Keratinocyte (primary cell): ENCODE data around the gene LMAN2L. TPM values are rescaled to one million over a fixed set of nuclear protein-coding genes. Genes with fewer than 3 reads are reported as not detected.

ENCODE experiments used
- DNase-seq: peaks from one replicate; pipeline ENCODE4 v3.0.0-alpha.2; 2011; ENCODE audit warnings: low read depth, missing footprints, low spot score
- FAIRE-seq: peaks from 2 replicates; lab custom pipeline; 2011; peaks lifted over from hg19 to GRCh38; lab: Jason Lieb, UNC
- H2AFZ ChIP-seq: 2 replicates; pipeline ENCODE4 v1.6.0; 2012; ENCODE audit warnings: low read length, control low read depth, inconsistent platforms; ENCODE audit not compliant: control insufficient read depth
- H3K27ac ChIP-seq: 2 replicates; pipeline ENCODE4 v1.5.1; 2011; ENCODE audit warnings: low read length; ENCODE audit not compliant: control insufficient read depth, insufficient read depth
- H3K27me3 ChIP-seq: 3 replicates; pipeline ENCODE4 v1.6.0; 2011; ENCODE audit warnings: low read length; ENCODE audit not compliant: control insufficient read depth, insufficient read depth; ENCODE audit errors: extremely low read depth
- H3K36me3 ChIP-seq, 2 experiments: 2 replicates in 1 of 2; 3 replicates in 1 of 2; pipeline ENCODE4 v1.5.1; 2011; ENCODE audit warnings: low read length in 2 of 2, mild to moderate bottlenecking in 1 of 2; ENCODE audit not compliant: control insufficient read depth in 2 of 2, insufficient read depth in 2 of 2; ENCODE audit errors: extremely low read depth in 1 of 2
- H3K4me1 ChIP-seq: 3 replicates; pipeline ENCODE4 v1.5.1; 2011; ENCODE audit warnings: low read length; ENCODE audit not compliant: control insufficient read depth, insufficient read depth; ENCODE audit errors: extremely low read depth
- H3K4me2 ChIP-seq: 3 replicates; pipeline ENCODE4 v1.6.0; 2011; ENCODE audit warnings: low read depth, low read length; ENCODE audit not compliant: control insufficient read depth, insufficient read depth; ENCODE audit errors: extremely low read depth
- H3K4me3 ChIP-seq, 3 experiments: fragments of 200-600 bp in 1 of 3; sonication (generic) in 1 of 3; 2 replicates in 2 of 3; 3 replicates in 1 of 3; pipeline ENCODE4 v1.5.1; 2011 to 2016; ENCODE audit warnings: low read length in 3 of 3, mild to moderate bottlenecking in 3 of 3, control low read depth in 2 of 3, inconsistent platforms in 1 of 3, low read depth in 1 of 3, mixed read lengths in 1 of 3, mixed run types in 1 of 3, moderate library complexity in 1 of 3; ENCODE audit not compliant: control insufficient read depth in 2 of 3, insufficient read depth in 2 of 3; ENCODE audit errors: extremely low read depth in 1 of 3
- H3K79me2 ChIP-seq: 2 replicates; pipeline ENCODE4 v1.6.0; 2012; ENCODE audit warnings: low read length; ENCODE audit not compliant: control insufficient read depth, insufficient read depth
- H3K9ac ChIP-seq: 3 replicates; pipeline ENCODE4 v1.6.0; 2011; ENCODE audit warnings: low read length; ENCODE audit not compliant: control insufficient read depth, insufficient read depth; ENCODE audit errors: extremely low read depth
- H3K9me1 ChIP-seq: 3 replicates; pipeline ENCODE4 v1.6.0; 2011; ENCODE audit warnings: low read length; ENCODE audit not compliant: control insufficient read depth, insufficient read depth; ENCODE audit errors: extremely low read depth
- H3K9me3 ChIP-seq: 2 replicates; pipeline ENCODE4 v1.5.1; 2012; ENCODE audit warnings: low read depth, low read length; ENCODE audit not compliant: control insufficient read depth
- H4K20me1 ChIP-seq: 3 replicates; pipeline ENCODE4 v1.6.0; 2011; ENCODE audit warnings: low read length; ENCODE audit not compliant: control insufficient read depth, insufficient read depth; ENCODE audit errors: extremely low read depth
- CTCF ChIP-seq, 3 experiments: IDR thresholded peaks in 1 of 3; conservative IDR thresholded peaks in 1 of 3; optimal IDR thresholded peaks in 1 of 3; 2 replicates in 2 of 3; 3 replicates in 1 of 3; pipeline versions ENCODE3 to v1.5.1; 2011; ENCODE audit warnings: low read length in 3 of 3, mild to moderate bottlenecking in 3 of 3, moderate library complexity in 2 of 3, control low read depth in 1 of 3, inconsistent platforms in 1 of 3; ENCODE audit not compliant: insufficient read depth in 2 of 3; ENCODE audit errors: extremely low read depth in 1 of 3
- EZH2 ChIP-seq: IDR thresholded peaks from one replicate; pipeline ENCODE4 v1.6.1; 2012; ENCODE audit warnings: inconsistent platforms, mild to moderate bottlenecking, low read length, moderate library complexity
- dilution Hi-C: fragments of 300-500 bp; cut with MboI; formaldehyde crosslinking; loops from one replicate; pipeline ENCODE4 v1.7.0; 2020; ENCODE audit warnings: low sequenced_read_pairs; ENCODE audit not compliant: extremely low pct_ligation_motif_present
- polyA plus RNA-seq, 5 experiments: library from polyadenylated mRNA; depleted of rRNA in 3 of 5; stranded (reverse) in 3 of 5; stranded (forward) in 1 of 5; unstranded in 1 of 5; fragments of >200 nt; gene quantifications; 1 replicate in 1 of 5; 2 replicates in 3 of 5; 3 replicates in 1 of 5; pipeline versions ENCODE4 v1.2.1 to v1.2.3, GENCODE V29; 2011 to 2012; ENCODE audit warnings: missing spikeins in 2 of 5, low read depth in 1 of 5, low replicate concordance in 1 of 5

The LMAN2L gene
- polyA plus RNA-seq, 1 donor (not counting 4 experiments of a cell fraction or from before 2014, with no cell fraction given): 20.7 TPM

- FAIRE-seq: no peak
Observed at GRCh38 chr2:96692094-96692971, 47.5 kb downstream of the LMAN2L start.

DNA sequence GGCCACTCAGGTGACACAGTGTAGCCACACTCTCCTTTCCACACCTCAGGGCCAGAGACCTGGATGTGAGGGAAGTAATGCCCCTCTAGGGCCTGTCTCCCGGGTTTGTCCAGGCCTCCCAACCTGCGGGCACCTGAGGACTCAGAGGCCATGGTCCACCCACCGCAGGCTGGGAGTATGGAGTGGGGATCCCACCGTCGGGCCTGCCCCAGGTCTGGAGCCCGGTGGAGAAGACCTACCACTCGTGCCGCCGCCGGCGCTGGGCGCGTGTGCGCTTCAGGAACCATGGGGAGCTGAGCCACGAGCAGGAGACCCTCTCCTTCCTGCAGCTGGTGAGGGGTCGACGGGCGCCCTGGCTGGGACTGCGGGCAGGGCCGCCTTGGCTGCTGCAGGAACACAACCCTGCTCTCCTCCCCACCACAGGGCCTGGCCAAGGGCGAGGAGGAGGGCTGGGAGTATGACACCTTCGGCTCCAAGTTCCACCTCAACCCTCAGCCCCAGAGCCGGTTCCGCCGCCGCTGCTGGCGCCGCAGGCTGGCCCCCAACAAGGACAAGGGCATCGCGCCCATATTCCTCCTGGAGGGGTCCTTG, 48.7 kb downstream of the LMAN2L start:
- Histone ChIP-seq H3K27ac (no peak overlapping the region), H3K4me2 (no peak overlapping the region), H3K9me1 (no peaks in the 10 kb centered on the region), H4K20me1 (no peaks in the 10 kb centered on the region), H3K9ac (no peak overlapping the region), H3K36me3 (no peaks in the 10 kb centered on the region), H3K79me2 (no peaks in the 10 kb centered on the region), H2AFZ (no peak overlapping the region), H3K27me3 (peaks cover 3% of the 10 kb centered on the region), H3K4me3 (no peak overlapping the region), H3K4me1 (no peaks in the 10 kb centered on the region), H3K9me3 (no peaks in the 10 kb centered on the region)
- no peak for DNase-seq
- dilution Hi-C loops: no loop called here
- no peak for TF ChIP-seq EZH2
- FAIRE-seq: no peak

More at GRCh38 chr2:96692094-96692971, 47.5 kb downstream of the LMAN2L start:
- no peak for DNase-seq
- no peaks in the 10 kb centered on the region for H3K9me3 ChIP-seq
- no peak overlapping the region for H3K4me2 ChIP-seq
- no peaks in the 10 kb centered on the region for H3K9me1 ChIP-seq
- H2AFZ ChIP-seq: no peak overlapping the region
- no peak for TF ChIP-seq CTCF (optimal IDR thresholded peaks at IDR 0.05 in 1 of 3, IDR thresholded peaks at IDR 0.05 in 1 of 3, conservative IDR thresholded peaks at IDR 0.05 in 1 of 3; ENCODE audit: extremely low read depth in 1 of 3, insufficient read depth in 2 of 3, low read length in 3 of 3)
- TF ChIP-seq EZH2: no peak
- H3K27me3 ChIP-seq: no peaks in the 10 kb centered on the region
- no peaks in the 10 kb centered on the region for H3K36me3 ChIP-seq
- dilution Hi-C loops: no loop called here
- H3K79me2 ChIP-seq: no peaks in the 10 kb centered on the region
- no peaks in the 10 kb centered on the region for H4K20me1 ChIP-seq
- peaks cover 2% of the 10 kb centered on the region for H3K4me1 ChIP-seq
- H3K9ac ChIP-seq: no peak overlapping the region
- no peak overlapping the region for H3K27ac ChIP-seq
- H3K4me3 ChIP-seq: no peak overlapping the region
